GM06990 (cell line): ENCODE data around the gene SCMH1.

Experiments used
- DNase-seq: peaks from one replicate; pipeline ENCODE4 v3.0.0-alpha.2; 2011; ENCODE audit not compliant: insufficient read length; ENCODE audit errors: extremely low read depth
- H3K27me3 ChIP-seq: replicated peaks from 2 replicates; pipeline ENCODE4 v1.6.0; 2011; ENCODE audit warnings: low read length; ENCODE audit not compliant: control insufficient read depth, insufficient read depth
- H3K36me3 ChIP-seq: 2 replicates; pipeline ENCODE4 v1.5.1; 2011; ENCODE audit warnings: low read length; ENCODE audit not compliant: control insufficient read depth, insufficient read depth
- H3K4me3 ChIP-seq: replicated peaks from 2 replicates; pipeline ENCODE4 v1.5.1; 2011; ENCODE audit warnings: low read depth, mild to moderate bottlenecking, control low read depth, low read length
- CTCF ChIP-seq: IDR thresholded peaks from 2 replicates; pipeline ENCODE4 v1.5.1; 2011; ENCODE audit warnings: low read length, control low read depth, mild to moderate bottlenecking, inconsistent platforms; ENCODE audit not compliant: insufficient read depth, poor library complexity, severe bottlenecking

SCMH1 gene

GRCh38 chr1:41021526-41022308, 220.4 kb downstream of the SCMH1 start, which contains the start of gene SLFNL1:
Gene SLFNL1 (minus strand): TSS chr1:41021725. CDS start chr1:41020660, 1,065 bp downstream.
- no peaks in the 10 kb centered on the region for H3K27me3 ChIP-seq
- no peak within 1 kb of the TSS for H3K4me3 ChIP-seq
- no peak for TF ChIP-seq CTCF
- DNase-seq = no peak
- peaks cover 17% of the 10 kb centered on the region for H3K36me3 ChIP-seq

GRCh38 chr1:41020654-41021053, 221.5 kb downstream of the SCMH1 start:
- no peak for DNase-seq
- no peak for TF ChIP-seq CTCF
- no peak overlapping the region for H3K4me3 ChIP-seq

GRCh38 chr1:41020109-41020576, 222.0 kb downstream of the SCMH1 start:
- Histone ChIP-seq H3K4me3 (no peak overlapping the region), H3K27me3 (no peaks in the 10 kb centered on the region), H3K36me3 (peaks cover 25% of the 10 kb centered on the region)
- TF ChIP-seq CTCF = no peak
- DNase-seq = no peak

More at GRCh38 chr1:41020654-41021053, 221.5 kb downstream of the SCMH1 start:
- Histone ChIP-seq H3K27me3 (no peaks in the 10 kb centered on the region), H3K36me3 (peaks cover 24% of the 10 kb centered on the region)

GRCh38 chr1:41019353-41019745, 222.8 kb downstream of the SCMH1 start:
- peaks cover 25% of the 10 kb centered on the region for H3K36me3 ChIP-seq
- no peak overlapping the region for H3K4me3 ChIP-seq
- H3K27me3 ChIP-seq = no peaks in the 10 kb centered on the region
- TF ChIP-seq CTCF = no peak
- no peak for DNase-seq

- H3K4me3 ChIP-seq = no peak overlapping the region
- peaks cover 24% of the 10 kb centered on the region for H3K36me3 ChIP-seq
- no peak for DNase-seq
- TF ChIP-seq CTCF = no peak
- H3K27me3 ChIP-seq = no peaks in the 10 kb centered on the region
Observed at GRCh38 chr1:41018018-41018410, 224.1 kb downstream of the SCMH1 start.
